HG02571 (cell line): ENCODE data around the gene PRKAB1.

Source experiments
- ATAC-seq: cut with Tn5 transposase; IDR thresholded peaks from one replicate; pipeline ENCODE4 v1.9.1; 2021; ENCODE audit warnings: mild to moderate bottlenecking, moderate library complexity; ENCODE audit not compliant: unreplicated experiment

The PRKAB1 gene

DNA sequence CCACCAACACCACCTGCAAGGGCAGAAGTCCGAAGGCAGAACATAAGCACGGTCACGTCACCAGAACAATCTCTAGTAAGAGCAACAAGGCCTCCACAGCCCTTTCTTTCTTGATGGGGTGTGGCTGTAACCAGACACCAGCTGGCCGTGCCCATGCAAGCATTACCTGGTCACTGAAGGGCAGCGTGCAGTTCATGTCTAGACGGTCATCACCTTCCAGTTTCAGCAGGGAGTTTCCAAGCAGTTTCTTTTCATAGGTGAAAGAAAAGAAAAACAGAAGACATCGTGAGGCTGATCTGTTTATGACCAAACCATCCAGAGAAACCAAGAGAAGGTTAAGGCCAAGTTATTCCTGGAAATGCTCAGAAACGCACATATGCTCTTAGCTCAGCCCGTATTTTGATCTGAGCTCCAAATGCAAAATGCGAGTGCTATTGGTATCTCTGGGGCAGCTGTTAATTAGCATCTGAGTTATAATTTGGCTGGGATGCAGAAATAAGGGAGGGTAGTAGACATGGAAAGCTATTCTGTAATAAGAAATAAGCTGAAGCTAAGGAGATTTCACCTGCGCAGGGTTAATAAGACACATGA lies 42.5 kb downstream of the PRKAB1 start:
- no peak for ATAC-seq

- no peak for ATAC-seq
Measured at GRCh38 chr12:119710965-119711551, 43.1 kb downstream of the PRKAB1 start.

GRCh38 chr12:119711693-119712092 lies 43.8 kb downstream of the PRKAB1 start:
- no peak for ATAC-seq

DNA sequence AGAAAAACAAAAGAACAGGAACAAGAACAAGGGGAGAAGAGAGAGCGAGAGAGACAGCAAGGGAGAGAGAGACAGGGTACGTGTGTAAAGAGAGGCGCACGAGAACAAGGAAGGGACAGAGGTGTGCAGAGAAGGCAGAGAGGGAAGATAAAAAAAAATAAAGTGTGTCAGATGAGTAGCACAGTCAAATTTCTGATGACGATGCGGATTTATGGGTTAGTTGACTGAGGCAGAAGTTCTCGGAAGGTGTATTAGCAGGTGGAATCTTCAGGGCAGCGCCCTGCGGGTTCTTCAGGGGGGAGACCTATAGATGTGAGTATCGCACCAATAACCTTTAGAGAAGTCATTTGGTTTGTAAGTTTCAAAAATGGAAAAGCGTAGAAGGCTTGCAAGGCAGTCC lies 44.8 kb downstream of the PRKAB1 start:
- ATAC-seq: no peak

- no peak for ATAC-seq
Measured at GRCh38 chr12:119713551-119714031, 45.7 kb downstream of the PRKAB1 start.

DNA sequence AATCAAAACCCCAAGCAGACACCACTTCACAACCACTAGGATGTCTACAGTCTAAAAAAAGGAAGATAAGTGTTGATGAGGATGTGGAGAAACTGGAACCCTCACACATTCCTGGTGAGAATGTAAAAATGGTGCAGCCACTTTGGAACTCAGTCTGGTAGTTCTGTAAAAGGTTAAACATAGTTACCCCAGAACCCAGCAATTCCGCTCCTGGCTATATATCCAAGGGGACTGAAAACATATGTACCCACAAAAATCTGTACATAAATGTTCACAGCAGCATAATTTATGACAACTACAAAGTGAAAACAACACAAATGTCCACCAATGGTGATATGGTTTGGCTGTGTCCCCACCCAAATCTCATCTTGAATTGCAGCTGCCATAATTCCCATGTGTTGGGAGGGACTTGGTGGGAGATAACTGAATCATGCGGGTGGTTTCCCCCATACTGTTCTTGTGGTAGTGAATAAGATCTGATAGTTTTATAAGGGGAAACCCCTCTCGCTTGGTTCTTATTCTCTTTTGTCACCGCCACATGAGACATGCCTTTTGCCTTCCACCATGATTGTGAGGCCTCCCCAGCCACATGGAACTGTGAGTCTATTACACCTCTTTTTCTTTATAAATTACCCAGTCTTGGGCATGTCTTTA lies 46.8 kb downstream of the PRKAB1 start:
- ATAC-seq: no peak

DNA sequence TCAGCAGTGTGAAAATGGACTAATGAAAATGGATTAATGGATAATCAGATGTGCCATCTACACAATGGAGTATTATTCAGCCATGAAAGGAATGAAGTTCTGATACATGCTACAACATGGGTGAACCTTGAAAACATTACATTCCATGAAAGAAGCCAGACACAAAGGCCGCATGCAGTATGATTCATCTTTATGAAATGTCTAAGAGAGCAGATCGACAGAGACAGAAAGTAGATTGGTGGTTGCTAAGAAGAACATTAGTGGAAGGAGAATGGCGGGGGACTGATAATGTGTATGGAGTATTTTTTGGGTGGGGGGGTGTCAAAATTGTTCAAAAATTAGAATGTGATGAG lies 47.3 kb downstream of the PRKAB1 start:
- no peak for ATAC-seq

GRCh38 chr12:119718141-119718540 lies 50.2 kb downstream of the PRKAB1 start:
- no peak for ATAC-seq

GRCh38 chr12:119720349-119720748 lies 52.4 kb downstream of the PRKAB1 start:
- no peak for ATAC-seq

DNA sequence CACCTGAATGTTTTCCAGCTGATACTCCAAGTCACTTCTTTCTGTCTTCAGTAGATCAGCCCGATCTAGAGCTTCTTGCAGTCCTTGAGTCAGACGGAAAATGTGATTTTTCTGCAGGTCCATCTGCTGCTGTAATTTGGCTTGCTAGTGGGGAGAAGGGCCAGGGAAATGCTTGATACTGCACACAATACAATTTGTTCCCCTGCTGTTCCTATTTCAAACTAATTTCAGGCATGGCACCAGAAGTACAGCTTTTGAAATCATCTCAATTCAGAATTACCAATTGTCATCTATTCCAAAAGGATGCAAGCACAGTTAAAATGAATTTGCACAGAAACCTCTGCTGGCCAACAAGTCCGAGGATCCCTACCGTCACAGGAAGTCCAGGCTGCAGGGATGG lies 53.4 kb downstream of the PRKAB1 start:
- no peak for ATAC-seq

GRCh38 chr12:119725523-119725922 lies 57.6 kb downstream of the PRKAB1 start:
- ATAC-seq: no peak

- no peak for ATAC-seq
Measured at GRCh38 chr12:119727600-119728443, 59.9 kb downstream of the PRKAB1 start.

DNA sequence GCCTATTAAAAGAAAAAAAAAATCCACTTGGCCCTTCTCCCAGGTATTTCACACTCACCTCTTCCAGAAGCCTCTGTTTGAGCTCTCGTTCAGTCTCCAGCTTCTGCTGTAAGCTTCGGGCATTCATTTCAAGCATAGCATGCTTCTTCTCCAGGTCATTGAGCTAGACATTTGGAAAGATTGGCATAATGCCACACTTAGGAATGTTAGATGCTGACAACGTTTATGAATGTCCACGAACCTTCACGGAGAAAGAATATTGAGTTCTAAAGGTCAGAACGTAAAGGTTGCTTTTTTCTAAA lies 60.5 kb downstream of the PRKAB1 start:
- ATAC-seq: no peak

- no peak for ATAC-seq
Measured at GRCh38 chr12:119729871-119730270, 61.9 kb downstream of the PRKAB1 start.

DNA sequence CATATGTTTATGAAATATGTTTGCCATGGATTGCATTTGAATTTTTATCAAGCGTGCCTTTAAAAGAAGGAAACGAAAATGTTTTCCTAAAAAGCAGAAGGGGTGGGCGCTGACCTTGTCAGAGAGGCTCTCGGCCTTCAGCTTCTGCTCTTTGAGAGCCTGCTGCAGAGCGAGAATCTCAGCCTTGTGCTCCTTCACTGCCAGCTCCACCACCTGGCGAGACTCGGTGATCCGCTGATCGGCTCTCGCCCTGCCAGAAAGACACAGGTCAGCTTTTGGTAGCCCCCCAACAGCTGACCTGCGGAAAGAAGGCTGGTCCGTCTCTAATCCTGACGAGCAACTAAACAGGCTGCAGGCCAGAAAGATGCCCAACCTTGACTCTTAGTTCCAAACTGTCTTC lies 62.4 kb downstream of the PRKAB1 start:
- no peak for ATAC-seq
